Mesendoderm (in vitro differentiated cells): ENCODE results near the gene TTC23.
"Not testable (repeated sequence)": the region's sequence is repeated elsewhere in the genome, so short reads cannot be mapped to it uniquely, and the experiment has no call there.

Experiments used
- DNase-seq: peaks from one replicate; pipeline ENCODE4 v3.0.0; 2013
- H2AK5ac ChIP-seq: 2 replicates; pipeline ENCODE4 v1.6.1; 2013; ENCODE audit warnings: low read length, inconsistent platforms
- H2BK120ac ChIP-seq: 2 replicates; pipeline ENCODE4 v1.6.1; 2013; ENCODE audit warnings: low read depth, mild to moderate bottlenecking, low read length, moderate library complexity, mixed read lengths
- H2BK15ac ChIP-seq: replicated peaks from 2 replicates; pipeline ENCODE4 v1.6.1; 2013; ENCODE audit warnings: low read depth, mild to moderate bottlenecking, moderate library complexity
- H2BK5ac ChIP-seq: 2 replicates; pipeline ENCODE4 v1.6.1; 2013; ENCODE audit warnings: low read length, inconsistent platforms
- H3K18ac ChIP-seq: 2 replicates; pipeline ENCODE4 v1.6.1; 2013; ENCODE audit warnings: mild to moderate bottlenecking, low read length, mixed read lengths
- H3K23ac ChIP-seq: one replicate; pipeline ENCODE4 v1.6.1; 2013; ENCODE audit warnings: low read length
- H3K27ac ChIP-seq: 2 replicates; pipeline ENCODE4 v1.5.1; 2013; ENCODE audit warnings: low read depth, mild to moderate bottlenecking, inconsistent platforms, low read length, moderate library complexity
- H3K27me3 ChIP-seq: 2 replicates; pipeline ENCODE4 v1.6.1; 2013; ENCODE audit warnings: low read length, control low read depth, mild to moderate bottlenecking, inconsistent platforms; ENCODE audit not compliant: insufficient read depth, poor library complexity
- H3K36me3 ChIP-seq: 2 replicates; pipeline ENCODE4 v1.6.1; 2013; ENCODE audit warnings: low read length, inconsistent platforms; ENCODE audit not compliant: control insufficient read depth, insufficient read depth
- H3K4ac ChIP-seq: one replicate; pipeline ENCODE4 v1.6.1; 2013; ENCODE audit warnings: low read depth, mild to moderate bottlenecking, low read length, moderate library complexity
- H3K4me1 ChIP-seq: 2 replicates; pipeline ENCODE4 v1.6.1; 2013; ENCODE audit warnings: low read depth, low read length, inconsistent platforms; ENCODE audit not compliant: control insufficient read depth
- H3K4me2 ChIP-seq: 2 replicates; pipeline ENCODE4 v1.6.1; 2013; ENCODE audit warnings: low read length
- H3K4me3 ChIP-seq: 2 replicates; pipeline ENCODE4 v1.5.1; 2013; ENCODE audit warnings: mild to moderate bottlenecking, low read length
- H3K56ac ChIP-seq: one replicate; pipeline ENCODE4 v1.6.1; 2013; ENCODE audit warnings: low read length
- H3K79me1 ChIP-seq: 2 replicates; pipeline ENCODE4 v1.6.1; 2013; ENCODE audit warnings: low read length, inconsistent platforms
- H3K79me2 ChIP-seq: 2 replicates; pipeline ENCODE4 v1.6.1; 2013; ENCODE audit warnings: mild to moderate bottlenecking, low read length; ENCODE audit not compliant: control insufficient read depth, insufficient read depth
- H3K9ac ChIP-seq: 2 replicates; pipeline ENCODE4 v1.6.1; 2013; ENCODE audit warnings: low read length, inconsistent platforms
- H4K5ac ChIP-seq: one replicate; pipeline ENCODE4 v1.6.1; 2013; ENCODE audit warnings: low read length
- H4K8ac ChIP-seq: one replicate; pipeline ENCODE4 v1.6.1; 2013; ENCODE audit warnings: low read depth, mild to moderate bottlenecking, control low read depth, low read length, moderate library complexity
- WGBS: extraction: QIAGEN DNeasy Blood & Tissue Kit; methylation state at CpG from one replicate; pipeline ENCODE4 v1.1.7; 2013; ENCODE audit warnings: low lambda C conversion rate, missing lambda C conversion rate; ENCODE audit not compliant: insufficient coverage; ENCODE audit errors: extremely low coverage; 5-methylcytosine and 5-hydroxymethylcytosine counted together

The TTC23 gene

DNA sequence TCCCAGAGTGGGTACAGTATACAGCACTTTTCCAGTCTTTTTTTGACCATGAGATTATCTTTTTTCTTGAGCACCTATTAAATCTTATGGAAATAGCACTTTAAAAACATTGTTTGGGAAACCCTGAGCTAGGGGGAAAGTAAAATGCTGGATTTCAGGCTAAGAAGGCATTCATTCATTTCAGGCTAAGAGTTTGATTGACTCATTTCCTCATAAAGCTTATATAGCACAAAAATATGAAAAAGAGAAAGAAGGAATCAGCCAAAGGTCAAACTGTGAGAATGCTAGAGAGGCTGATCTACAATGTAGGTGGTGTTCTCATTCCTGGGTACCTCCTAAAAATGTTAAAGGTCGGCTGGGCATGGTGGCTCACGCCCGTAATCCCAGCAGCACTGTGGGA lies 10.5 kb downstream of the TTC23 start:
- no peaks in the 10 kb centered on the region for H3K79me1 ChIP-seq
- H2BK15ac ChIP-seq: no peak overlapping the region
- H2BK120ac ChIP-seq: no peak overlapping the region
- DNase-seq: no peak
- H2BK5ac ChIP-seq: no peak overlapping the region
- no peaks in the 10 kb centered on the region for H3K36me3 ChIP-seq
- H3K23ac ChIP-seq: no peak overlapping the region
- H3K9ac ChIP-seq: no peak overlapping the region
- H2AK5ac ChIP-seq: no peak overlapping the region
- H3K27ac ChIP-seq: no peak overlapping the region
- no peak overlapping the region for H3K18ac ChIP-seq
- H3K27me3 ChIP-seq: no peaks in the 10 kb centered on the region
- no peaks in the 10 kb centered on the region for H3K4me1 ChIP-seq
- no peaks in the 10 kb centered on the region for H3K79me2 ChIP-seq
- no peak overlapping the region for H3K4me2 ChIP-seq
- no peak overlapping the region for H3K4me3 ChIP-seq
- H4K5ac ChIP-seq: no peak overlapping the region
- no peak overlapping the region for H3K4ac ChIP-seq
- WGBS: no CpG with 5 or more reads among the region's 3 CpGs
- no peak overlapping the region for H4K8ac ChIP-seq
- no peak overlapping the region for H3K56ac ChIP-seq

DNA sequence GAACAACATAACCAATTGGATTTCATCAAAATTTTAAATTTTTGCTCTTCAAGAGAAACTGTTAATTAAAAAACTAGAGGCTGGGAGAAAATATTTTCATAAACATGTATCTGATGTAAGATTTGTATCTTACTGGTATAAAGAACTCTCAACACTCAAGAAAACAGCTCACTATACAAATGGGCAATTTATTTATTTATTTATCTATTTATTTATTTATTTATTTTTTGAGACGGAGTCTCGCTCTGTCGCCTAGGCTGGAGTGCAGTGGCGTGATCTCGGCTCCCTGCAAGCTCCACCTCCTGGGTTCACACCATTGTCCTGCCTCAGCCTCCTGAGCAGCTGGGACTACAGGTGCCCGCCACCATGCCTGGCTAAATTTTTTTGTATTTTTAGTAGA lies 15.2 kb downstream of the TTC23 start:
- no CpG with 5 or more reads among the region's 6 CpGs for WGBS

DNA sequence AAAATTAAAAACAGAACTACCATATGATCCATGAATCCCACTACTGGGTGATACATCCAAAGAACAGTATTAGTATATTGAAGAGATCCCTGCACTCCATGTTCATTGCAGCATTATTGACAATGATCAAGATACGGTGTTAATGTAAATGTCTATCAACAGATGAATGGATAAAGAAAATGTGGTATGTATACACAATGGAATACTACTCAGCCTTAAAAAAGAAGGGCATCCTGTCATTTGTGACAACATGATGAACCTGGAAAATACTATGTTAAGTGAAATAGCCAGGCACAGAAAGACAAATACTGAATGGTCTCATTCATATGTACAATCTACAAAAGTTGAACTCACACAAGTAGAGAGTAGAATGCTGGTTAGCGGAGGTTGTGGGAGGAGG lies 16.6 kb downstream of the TTC23 start:
- Histone ChIP-seq H4K5ac (no peak overlapping the region), H3K4me3 (no peak overlapping the region), H2BK120ac (no peak overlapping the region), H3K4me1 (no peaks in the 10 kb centered on the region), H2AK5ac (no peak overlapping the region), H3K27me3 (no peaks in the 10 kb centered on the region), H3K23ac (no peak overlapping the region), H3K56ac (no peak overlapping the region), H3K27ac (no peak overlapping the region), H3K79me1 (no peaks in the 10 kb centered on the region), H3K18ac (no peak overlapping the region), H2BK5ac (no peak overlapping the region), H3K36me3 (no peaks in the 10 kb centered on the region), H3K9ac (no peak overlapping the region), H3K79me2 (no peaks in the 10 kb centered on the region), H2BK15ac (no peak overlapping the region), H3K4me2 (no peak overlapping the region), H4K8ac (no peak overlapping the region), H3K4ac (no peak overlapping the region)
- no CpG with 5 or more reads among the region's 2 CpGs for WGBS
- DNase-seq: no peak

More for the DNA sequence above, 15.2 kb downstream of the TTC23 start:
- H2AK5ac ChIP-seq, H3K4me2 ChIP-seq, H4K8ac ChIP-seq, H3K9ac ChIP-seq, H3K27me3 ChIP-seq, H3K4ac ChIP-seq, H2BK15ac ChIP-seq, H3K79me1 ChIP-seq, H3K4me3 ChIP-seq, H2BK5ac ChIP-seq, H3K36me3 ChIP-seq, H3K18ac ChIP-seq, H3K27ac ChIP-seq, H3K23ac ChIP-seq, H4K5ac ChIP-seq, H3K4me1 ChIP-seq, H3K79me2 ChIP-seq, H3K56ac ChIP-seq, DNase-seq, H2BK120ac ChIP-seq: not testable (repeated sequence)

DNA sequence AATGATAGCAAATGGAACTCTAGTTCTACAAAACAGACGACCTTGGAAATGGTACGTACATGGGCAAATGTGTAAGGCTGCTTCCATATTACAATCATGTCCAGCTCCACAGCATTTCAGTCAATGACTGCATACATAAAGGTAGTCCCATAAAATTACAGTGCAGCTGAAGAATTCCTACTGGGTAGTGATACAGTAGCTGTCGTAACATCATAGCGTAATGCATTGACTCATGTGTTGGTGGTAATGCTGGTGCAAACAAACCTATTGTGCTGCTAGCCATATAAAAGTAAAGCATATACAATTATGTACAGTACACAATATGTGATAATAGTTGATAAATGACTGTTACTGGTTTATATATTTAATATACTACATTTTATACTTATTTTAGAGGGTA lies 18.5 kb downstream of the TTC23 start:
- Histone ChIP-seq H3K79me1 (no peaks in the 10 kb centered on the region), H3K56ac (no peak overlapping the region), H3K27me3 (no peaks in the 10 kb centered on the region), H4K5ac (no peak overlapping the region), H3K4me3 (no peak overlapping the region), H3K23ac (no peak overlapping the region), H3K36me3 (peaks cover 2% of the 10 kb centered on the region), H4K8ac (no peak overlapping the region), H2BK120ac (no peak overlapping the region), H3K18ac (no peak overlapping the region), H2BK15ac (no peak overlapping the region), H3K4me2 (no peak overlapping the region), H3K9ac (no peak overlapping the region), H2BK5ac (no peak overlapping the region), H3K4ac (no peak overlapping the region), H2AK5ac (no peak overlapping the region), H3K27ac (no peak overlapping the region), H3K79me2 (no peaks in the 10 kb centered on the region), H3K4me1 (no peaks in the 10 kb centered on the region)
- DNase-seq: no peak
- no CpG with 5 or more reads among the region's 4 CpGs for WGBS

DNA sequence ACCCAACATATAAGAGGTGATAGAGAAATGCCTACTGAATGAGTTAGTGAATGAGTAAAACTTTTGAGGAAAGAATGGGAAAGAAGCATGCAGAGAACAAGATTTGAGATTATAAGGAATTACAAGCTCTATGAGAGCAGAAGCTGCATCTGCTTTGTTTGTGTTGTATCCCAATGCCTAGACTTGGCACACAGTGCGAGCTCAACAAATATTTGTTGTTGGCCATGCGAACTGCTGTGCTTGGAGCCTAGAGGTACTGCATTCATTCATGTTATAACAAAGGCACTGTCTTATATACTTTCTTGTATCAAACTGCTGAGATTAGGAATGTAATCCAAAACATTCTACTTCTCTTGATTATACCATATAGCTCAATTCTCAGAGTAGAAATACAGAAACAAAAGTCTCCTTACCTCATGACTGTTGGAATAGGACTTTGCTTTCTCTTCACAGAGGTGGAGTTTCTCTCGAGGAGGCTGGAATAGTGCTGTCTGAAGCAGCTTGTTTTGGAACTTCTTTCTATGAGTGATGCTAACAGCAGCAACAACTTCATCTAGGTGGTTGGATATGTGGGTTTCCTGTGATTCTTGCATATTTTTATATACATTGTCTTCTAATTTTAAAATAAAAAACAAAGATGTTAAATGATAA lies 21.1 kb downstream of the TTC23 start:
- Histone ChIP-seq H3K23ac (no peak overlapping the region), H2BK15ac (no peak overlapping the region), H3K36me3 (peaks cover 5% of the 10 kb centered on the region), H3K18ac (no peak overlapping the region), H3K4ac (no peak overlapping the region), H3K4me1 (no peaks in the 10 kb centered on the region), H3K56ac (no peak overlapping the region), H2BK120ac (no peak overlapping the region), H3K27ac (no peak overlapping the region), H4K5ac (no peak overlapping the region), H3K79me2 (no peaks in the 10 kb centered on the region), H2BK5ac (no peak overlapping the region), H3K4me2 (no peak overlapping the region), H4K8ac (no peak overlapping the region), H3K79me1 (no peaks in the 10 kb centered on the region), H3K4me3 (no peak overlapping the region), H3K27me3 (no peaks in the 10 kb centered on the region), H3K9ac (no peak overlapping the region), H2AK5ac (no peak overlapping the region)
- WGBS: no CpG with 5 or more reads among the region's 3 CpGs
- DNase-seq: no peak

DNA sequence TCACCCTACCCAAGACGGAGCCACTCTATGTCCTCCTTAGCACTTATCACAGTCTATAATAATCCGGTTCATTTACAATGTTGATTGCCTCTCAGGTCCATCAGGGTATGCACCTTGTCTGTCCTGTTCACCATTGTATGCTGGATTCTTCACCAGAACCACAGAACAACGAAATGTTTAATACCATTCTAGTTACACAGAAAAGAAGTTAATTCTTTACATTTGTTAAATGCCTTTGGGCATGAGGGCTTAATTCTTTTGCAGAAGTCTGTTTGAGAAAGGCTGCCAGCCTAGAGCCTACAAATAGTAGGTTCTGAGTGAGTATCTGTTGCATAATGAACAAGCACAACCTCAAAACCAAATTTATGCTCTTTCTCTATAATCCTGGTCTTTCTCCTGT lies 22.6 kb downstream of the TTC23 start:
- no peak overlapping the region for H3K9ac ChIP-seq
- no peaks in the 10 kb centered on the region for H3K79me2 ChIP-seq
- no peak overlapping the region for H3K27ac ChIP-seq
- no peak overlapping the region for H3K23ac ChIP-seq
- no peak overlapping the region for H4K8ac ChIP-seq
- H3K27me3 ChIP-seq: no peaks in the 10 kb centered on the region
- H2AK5ac ChIP-seq: no peak overlapping the region
- H3K4me1 ChIP-seq: no peaks in the 10 kb centered on the region
- no CpG with 5 or more reads among the region's 3 CpGs for WGBS
- H4K5ac ChIP-seq: no peak overlapping the region
- H3K4ac ChIP-seq: no peak overlapping the region
- H3K4me3 ChIP-seq: no peak overlapping the region
- DNase-seq: no peak
- peaks cover 5% of the 10 kb centered on the region for H3K36me3 ChIP-seq
- H3K18ac ChIP-seq: no peak overlapping the region
- no peak overlapping the region for H3K56ac ChIP-seq
- H3K4me2 ChIP-seq: no peak overlapping the region
- no peak overlapping the region for H2BK5ac ChIP-seq
- no peak overlapping the region for H2BK120ac ChIP-seq
- H2BK15ac ChIP-seq: no peak overlapping the region
- no peaks in the 10 kb centered on the region for H3K79me1 ChIP-seq
